Neuronal stem cell (in vitro differentiated cells): ENCODE data around the gene OBSCN.

Experiments
- DNase-seq: peaks from one replicate; pipeline ENCODE4 v3.0.0-alpha.2; 2013; ENCODE audit warnings: low spot score
- H2AFZ ChIP-seq: one replicate; pipeline ENCODE4 v1.6.1; 2013; ENCODE audit warnings: mild to moderate bottlenecking, low read length, inconsistent platforms
- H2AK5ac ChIP-seq: 2 replicates; pipeline ENCODE4 v1.6.1; 2013; ENCODE audit warnings: low read depth, mild to moderate bottlenecking, inconsistent platforms, low read length, moderate library complexity, mixed read lengths
- H2BK120ac ChIP-seq: 2 replicates; pipeline ENCODE4 v1.6.1; 2013; ENCODE audit warnings: low read depth, mild to moderate bottlenecking, inconsistent platforms, low read length, moderate library complexity, mixed read lengths
- H2BK12ac ChIP-seq: one replicate; pipeline ENCODE4 v1.6.1; 2013; ENCODE audit warnings: low read length, inconsistent platforms
- H2BK15ac ChIP-seq: 2 replicates; pipeline ENCODE4 v1.6.1; 2013; ENCODE audit warnings: mild to moderate bottlenecking, low read length, inconsistent platforms, mixed read lengths
- H2BK5ac ChIP-seq: one replicate; pipeline ENCODE4 v1.6.1; 2013; ENCODE audit warnings: inconsistent platforms, mild to moderate bottlenecking, low read length, moderate library complexity
- H3K14ac ChIP-seq: one replicate; pipeline ENCODE4 v1.6.1; 2013; ENCODE audit warnings: low read length, inconsistent platforms
- H3K18ac ChIP-seq: 2 replicates; pipeline ENCODE4 v1.6.1; 2013; ENCODE audit warnings: low read length, inconsistent platforms
- H3K23ac ChIP-seq: 2 replicates; pipeline ENCODE4 v1.6.1; 2013; ENCODE audit warnings: low read depth, mild to moderate bottlenecking, mixed read lengths, low read length, inconsistent platforms; ENCODE audit not compliant: poor library complexity
- H3K27ac ChIP-seq: replicated peaks from 3 replicates; pipeline ENCODE4 v1.5.1; 2013; ENCODE audit warnings: low read length, inconsistent platforms
- H3K27me3 ChIP-seq, 3 experiments: 2 replicates each; pipeline ENCODE4 v1.6.1; 2013; ENCODE audit warnings: low read length in 3 of 3, mild to moderate bottlenecking in 2 of 3, inconsistent platforms in 1 of 3, low read depth in 1 of 3, mixed read lengths in 1 of 3, moderate library complexity in 1 of 3; ENCODE audit not compliant: control insufficient read depth in 3 of 3, insufficient read depth in 3 of 3
- H3K36me3 ChIP-seq, 2 donors: replicated peaks in 1 of 2; 2 replicates each; pipeline ENCODE4 v1.6.1; 2013; ENCODE audit warnings: low read length in 2 of 2; ENCODE audit not compliant: control insufficient read depth in 2 of 2, insufficient read depth in 2 of 2
- H3K4ac ChIP-seq: 2 replicates; pipeline ENCODE4 v1.6.1; 2013; ENCODE audit warnings: inconsistent platforms, mild to moderate bottlenecking, low read length, moderate library complexity
- H3K4me1 ChIP-seq, 2 donors: 1 replicate in 1 of 2; 2 replicates in 1 of 2; pipeline ENCODE4 v1.6.1; 2013; ENCODE audit warnings: low read length in 2 of 2, low read depth in 1 of 2; ENCODE audit not compliant: control insufficient read depth in 2 of 2, insufficient read depth in 1 of 2
- H3K4me2 ChIP-seq: one replicate; pipeline ENCODE4 v1.6.1; 2013; ENCODE audit warnings: mild to moderate bottlenecking, low read length, inconsistent platforms; ENCODE audit not compliant: insufficient read depth, poor library complexity, severe bottlenecking
- H3K4me3 ChIP-seq, 2 donors: 2 replicates each; pipeline ENCODE4 v1.5.1; 2013; ENCODE audit warnings: low read length in 2 of 2, mild to moderate bottlenecking in 2 of 2, inconsistent platforms in 1 of 2, moderate library complexity in 1 of 2
- H3K79me1 ChIP-seq: one replicate; pipeline ENCODE4 v1.6.1; 2013; ENCODE audit warnings: low read depth, mild to moderate bottlenecking, inconsistent platforms, low read length, moderate library complexity
- H3K9ac ChIP-seq: one replicate; pipeline ENCODE4 v1.6.1; 2013; ENCODE audit warnings: mild to moderate bottlenecking, low read depth, low read length, inconsistent platforms; ENCODE audit not compliant: poor library complexity
- H3K9me3 ChIP-seq, 2 donors: replicated peaks in 1 of 2; 2 replicates each; pipeline versions ENCODE3 to v1.6.1; 2013; ENCODE audit warnings: low read length in 2 of 2, mild to moderate bottlenecking in 2 of 2, inconsistent platforms in 1 of 2, low read depth in 1 of 2, mixed read lengths in 1 of 2, moderate library complexity in 1 of 2; ENCODE audit not compliant: control insufficient read depth in 2 of 2, insufficient read depth in 1 of 2
- H4K8ac ChIP-seq: one replicate; pipeline ENCODE4 v1.6.1; 2013; ENCODE audit warnings: low read depth, mild to moderate bottlenecking, inconsistent platforms, low read length, moderate library complexity
- H4K91ac ChIP-seq: one replicate; pipeline ENCODE4 v1.6.1; 2013; ENCODE audit warnings: low read length, low read depth, mild to moderate bottlenecking, inconsistent platforms; ENCODE audit not compliant: poor library complexity
- WGBS, 2 donors: extraction: QIAGEN DNeasy Blood & Tissue Kit; methylation state at CpG; one replicate each; pipeline ENCODE4 v1.1.7; 2013; ENCODE audit warnings: missing lambda C conversion rate in 2 of 2, mixed read lengths in 1 of 2; ENCODE audit not compliant: insufficient read length in 2 of 2, insufficient replicate concordance in 1 of 2; ENCODE audit errors: extremely low coverage in 2 of 2; 5-methylcytosine and 5-hydroxymethylcytosine counted together

OBSCN gene

GRCh38 chr1:228385232-228385631 is 177.4 kb downstream of the OBSCN start:
- H3K9ac ChIP-seq: no peak overlapping the region
- no peak overlapping the region for H3K4me3 ChIP-seq
- no peak overlapping the region for H2BK15ac ChIP-seq
- no peak overlapping the region for H3K4ac ChIP-seq
- H3K9me3 ChIP-seq: no peaks in the 10 kb centered on the region
- no peak overlapping the region for H3K14ac ChIP-seq
- no peak overlapping the region for H2AFZ ChIP-seq
- H4K91ac ChIP-seq: no peak overlapping the region
- H2BK5ac ChIP-seq: no peak overlapping the region
- no peak overlapping the region for H2BK120ac ChIP-seq
- H3K79me1 ChIP-seq: no peaks in the 10 kb centered on the region
- no peak for DNase-seq
- no peak overlapping the region for H3K23ac ChIP-seq
- H2BK12ac ChIP-seq: no peak overlapping the region
- no peak overlapping the region for H3K27ac ChIP-seq
- H3K4me2 ChIP-seq: no peak overlapping the region
- no peaks in the 10 kb centered on the region for H3K36me3 ChIP-seq
- H4K8ac ChIP-seq: no peak overlapping the region
- no peak overlapping the region for H2AK5ac ChIP-seq
- no peaks in the 10 kb centered on the region for H3K4me1 ChIP-seq
- peaks cover 0 to under 1% (median 0%) of the 10 kb centered on the region in 3 experiments for H3K27me3 ChIP-seq
- H3K18ac ChIP-seq: no peak overlapping the region

DNA sequence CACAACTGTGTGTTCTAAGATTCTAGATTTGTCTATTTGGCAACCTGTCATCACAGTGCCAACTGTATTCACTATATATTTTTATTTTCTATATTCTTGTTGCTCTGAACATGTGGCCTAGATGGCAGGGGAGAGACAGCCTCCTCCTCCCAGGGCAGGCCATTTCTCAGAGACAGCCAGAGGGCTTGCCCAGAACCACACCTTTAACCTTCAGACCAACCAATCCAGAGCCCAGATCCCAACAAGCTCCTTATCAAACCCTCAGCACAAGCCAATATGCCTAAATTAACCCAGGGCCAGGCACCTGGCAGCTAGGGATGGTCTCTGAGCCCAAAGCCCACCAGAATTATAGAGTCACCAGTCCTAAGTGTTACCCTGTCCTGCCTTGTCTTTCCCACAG is 179.5 kb downstream of the OBSCN start:
- Histone ChIP-seq H3K18ac (no peak overlapping the region), H4K8ac (no peak overlapping the region), H2BK12ac (no peak overlapping the region), H2AFZ (no peak overlapping the region), H3K23ac (no peak overlapping the region), H3K4me1 (no peaks in the 10 kb centered on the region), H3K9me3 (no peaks in the 10 kb centered on the region), H3K14ac (no peak overlapping the region), H3K79me1 (no peaks in the 10 kb centered on the region), H4K91ac (no peak overlapping the region), H3K4me2 (no peak overlapping the region), H3K4me3 (no peak overlapping the region), H3K9ac (no peak overlapping the region), H3K36me3 (peaks cover 4 to 7% of the 10 kb centered on the region in 2 donors), H2BK120ac (no peak overlapping the region), H3K4ac (no peak overlapping the region), H2BK15ac (no peak overlapping the region), H3K27me3 (no peaks in the 10 kb centered on the region), H2BK5ac (no peak overlapping the region), H3K27ac (no peak overlapping the region), H2AK5ac (no peak overlapping the region)
- no peak for DNase-seq

- no peak overlapping the region for H4K91ac ChIP-seq
- H2BK12ac ChIP-seq: no peak overlapping the region
- no CpG with 5 or more reads among the region's 10 CpGs for WGBS, 2 donors
- no peak overlapping the region for H2BK15ac ChIP-seq
- H3K4me2 ChIP-seq: no peak overlapping the region
- H3K36me3 ChIP-seq: peaks cover 17 to 40% of the 10 kb centered on the region in 2 donors
- no peak overlapping the region for H3K4me3 ChIP-seq
- no peak overlapping the region for H2AK5ac ChIP-seq
- no peak for DNase-seq
- no peaks in the 10 kb centered on the region for H3K79me1 ChIP-seq
- no peaks in the 10 kb centered on the region for H3K9me3 ChIP-seq
- H2BK120ac ChIP-seq: no peak overlapping the region
- no peak overlapping the region for H2AFZ ChIP-seq
- H3K9ac ChIP-seq: no peak overlapping the region
- no peak overlapping the region for H3K18ac ChIP-seq
- H3K14ac ChIP-seq: no peak overlapping the region
- H3K23ac ChIP-seq: no peak overlapping the region
- peaks cover 0 to 3% of the 10 kb centered on the region in 2 donors for H3K4me1 ChIP-seq
- no peak overlapping the region for H2BK5ac ChIP-seq
- H3K4ac ChIP-seq: no peak overlapping the region
- H3K27ac ChIP-seq: no peak overlapping the region
- no peaks in the 10 kb centered on the region for H3K27me3 ChIP-seq
- H4K8ac ChIP-seq: no peak overlapping the region
Measured at GRCh38 chr1:228390649-228391048, 182.8 kb downstream of the OBSCN start.

- no peak overlapping the region for H3K4me2 ChIP-seq
- H3K4me1 ChIP-seq: peaks cover 0 to 3% of the 10 kb centered on the region in 2 donors
- H3K4me3 ChIP-seq: peak overlapping the region in 1 of 2 donors; percentile 30
- H3K23ac ChIP-seq: peak overlapping the region; percentile 81
- H2AFZ ChIP-seq: no peak overlapping the region
- peaks cover 24 to 49% of the 10 kb centered on the region in 2 donors for H3K36me3 ChIP-seq
- H2BK15ac ChIP-seq: no peak overlapping the region
- WGBS, 2 donors: no CpG with 5 or more reads among the region's 11 CpGs
- H4K8ac ChIP-seq: no peak overlapping the region
- DNase-seq: no peak
- no peak overlapping the region for H3K9ac ChIP-seq
- no peak overlapping the region for H4K91ac ChIP-seq
- H3K79me1 ChIP-seq: no peaks in the 10 kb centered on the region
- H2AK5ac ChIP-seq: no peak overlapping the region
- peak overlapping the region; percentile 30 for H2BK12ac ChIP-seq
- H2BK5ac ChIP-seq: peak overlapping the region; percentile 53
- H3K4ac ChIP-seq: no peak overlapping the region
- H3K9me3 ChIP-seq: no peaks in the 10 kb centered on the region
- no peak overlapping the region for H2BK120ac ChIP-seq
- H3K27ac ChIP-seq: no peak overlapping the region
- H3K14ac ChIP-seq: no peak overlapping the region
- H3K18ac ChIP-seq: peak overlapping the region; percentile 48
- H3K27me3 ChIP-seq: no peaks in the 10 kb centered on the region
Measured at GRCh38 chr1:228391411-228392020, 183.7 kb downstream of the OBSCN start.
